ENCODE results near the gene SLC32A1. TPM values are rescaled to one million over a fixed set of nuclear protein-coding genes. Genes with fewer than 3 reads are reported as not detected.

Gene SLC32A1
- total and polyA plus RNA-seq, 2 experiments from 2014 or later: not detected

GRCh38 chr20:38759106-38759505 lies 34.8 kb downstream of the SLC32A1 start:
- H3K36me3 ChIP-seq (ENCODE audit: low read depth): peaks cover 18% of the 10 kb centered on the region; the same call in 1 of the 2 replicates
- in situ Hi-C loops (cut with MboI): no loop called here
- no peak for DNase-seq

GRCh38 chr20:38760978-38761377 lies 36.7 kb downstream of the SLC32A1 start:
- no peaks in the 10 kb centered on the region for H4K20me1 ChIP-seq (ENCODE audit: insufficient read depth)
- no peak for DNase-seq
- in situ Hi-C loops (cut with MboI): no loop called here
- H3K79me2 ChIP-seq (ENCODE audit: insufficient read depth): no peaks in the 10 kb centered on the region
- WGBS, 2 experiments (ENCODE audit: low coverage in 1 of 2, low lambda C conversion rate in 2 of 2, missing lambda C conversion rate in 2 of 2): 87 to 91% methylated on average over 4 of the region's 4 CpGs
- H3K36me3 ChIP-seq (ENCODE audit: low read depth): peaks cover 15% of the 10 kb centered on the region; the same call in 1 of the 2 replicates
- peaks cover 12% of the 10 kb centered on the region for H3K4me1 ChIP-seq (ENCODE audit: insufficient read depth)
- TF ChIP-seq EZH2 (IDR thresholded peaks at IDR 0.05; ENCODE audit: insufficient read depth, poor library complexity, severe bottlenecking) (no peak), EZH2phosphoT487 (IDR thresholded peaks at IDR 0.05; ENCODE audit: insufficient read depth, low read depth) (no peak)
- no peak overlapping the region for H3K4me2 ChIP-seq (ENCODE audit: unreplicated experiment)
- no peaks in the 10 kb centered on the region for H3K9me2 ChIP-seq (ENCODE audit: insufficient read depth)
- no peak overlapping the region for H2AFZ ChIP-seq
- no peaks in the 10 kb centered on the region for H3K27me3 ChIP-seq (replicated peaks; ENCODE audit: insufficient read depth)
- no peak overlapping the region for H3K9ac ChIP-seq
- no peak overlapping the region for H3K4me3 ChIP-seq
- H3F3A ChIP-seq (ENCODE audit: insufficient read depth): peaks cover 7% of the 10 kb centered on the region; the same call in 1 of the 2 replicates
- no peaks in the 10 kb centered on the region for H3K9me3 ChIP-seq (ENCODE audit: low read depth)
- H3K27ac ChIP-seq: no peak overlapping the region

More at GRCh38 chr20:38759106-38759505, 34.8 kb downstream of the SLC32A1 start:
- Histone ChIP-seq H3K9ac (no peak overlapping the region), H3K27ac (no peak overlapping the region), H3K4me1 (ENCODE audit: insufficient read depth) (no peaks in the 10 kb centered on the region), H3K9me2 (ENCODE audit: insufficient read depth) (no peaks in the 10 kb centered on the region), H4K20me1 (ENCODE audit: insufficient read depth) (no peaks in the 10 kb centered on the region), H3K79me2 (ENCODE audit: insufficient read depth) (no peaks in the 10 kb centered on the region), H3K4me2 (ENCODE audit: unreplicated experiment) (no peak overlapping the region), H3K9me3 (ENCODE audit: low read depth) (no peaks in the 10 kb centered on the region), H3K27me3 (replicated peaks; ENCODE audit: insufficient read depth) (no peaks in the 10 kb centered on the region), H3K4me3 (no peak overlapping the region), H2AFZ (no peak overlapping the region), H3F3A (ENCODE audit: insufficient read depth) (0 out of 2 replicates have a peak, but pooled peaks cover 1% of the 10 kb centered on the region)
- WGBS, 2 experiments (ENCODE audit: low coverage in 1 of 2, low lambda C conversion rate in 2 of 2, missing lambda C conversion rate in 2 of 2): 54 to 56% methylated on average over 7 of the region's 7 CpGs
- TF ChIP-seq EZH2 (IDR thresholded peaks at IDR 0.05; ENCODE audit: insufficient read depth, poor library complexity, severe bottlenecking) (no peak), EZH2phosphoT487 (IDR thresholded peaks at IDR 0.05; ENCODE audit: insufficient read depth, low read depth) (no peak)

GRCh38 chr20:38762174-38762573 lies 37.9 kb downstream of the SLC32A1 start:
- Histone ChIP-seq H3K4me1 (ENCODE audit: insufficient read depth) (peaks cover 12% of the 10 kb centered on the region), H3K79me2 (ENCODE audit: insufficient read depth) (no peaks in the 10 kb centered on the region), H4K20me1 (ENCODE audit: insufficient read depth) (no peaks in the 10 kb centered on the region), H3K4me2 (ENCODE audit: unreplicated experiment) (no peak overlapping the region), H3K4me3 (no peak overlapping the region), H3K9me3 (ENCODE audit: low read depth) (no peaks in the 10 kb centered on the region), H3F3A (ENCODE audit: insufficient read depth) (peaks cover 7% of the 10 kb centered on the region; the same call in 1 of the 2 replicates), H3K36me3 (ENCODE audit: low read depth) (peaks cover 12% of the 10 kb centered on the region; the same call in 1 of the 2 replicates), H3K27ac (no peak overlapping the region), H2AFZ (no peak overlapping the region), H3K9me2 (ENCODE audit: insufficient read depth) (no peaks in the 10 kb centered on the region), H3K9ac (no peak overlapping the region), H3K27me3 (replicated peaks; ENCODE audit: insufficient read depth) (no peaks in the 10 kb centered on the region)
- no peak for TF ChIP-seq EZH2 (IDR thresholded peaks at IDR 0.05; ENCODE audit: insufficient read depth, poor library complexity, severe bottlenecking)
- TF ChIP-seq EZH2phosphoT487 (IDR thresholded peaks at IDR 0.05; ENCODE audit: insufficient read depth, low read depth): no peak
- in situ Hi-C loops (cut with MboI): no loop called here
- DNase-seq: no peak

GRCh38 chr20:38763616-38764015 lies 39.3 kb downstream of the SLC32A1 start:
- no peak overlapping the region for H3K9ac ChIP-seq
- no peak overlapping the region for H3K4me3 ChIP-seq
- no peaks in the 10 kb centered on the region for H3K9me3 ChIP-seq (ENCODE audit: low read depth)
- no peak overlapping the region for H3K4me2 ChIP-seq (ENCODE audit: unreplicated experiment)
- no peaks in the 10 kb centered on the region for H3K27me3 ChIP-seq (replicated peaks; ENCODE audit: insufficient read depth)
- in situ Hi-C loops (cut with MboI): no loop called here
- H3K27ac ChIP-seq: no peak overlapping the region
- peaks cover 12% of the 10 kb centered on the region for H3K4me1 ChIP-seq (ENCODE audit: insufficient read depth)
- H3F3A ChIP-seq (ENCODE audit: insufficient read depth): peaks cover 7% of the 10 kb centered on the region; the same call in 1 of the 2 replicates
- 94 to 96% methylated on average over 1 of the region's 1 CpG for WGBS, 2 experiments (ENCODE audit: low coverage in 1 of 2, low lambda C conversion rate in 2 of 2, missing lambda C conversion rate in 2 of 2)
- no peaks in the 10 kb centered on the region for H4K20me1 ChIP-seq (ENCODE audit: insufficient read depth)
- no peaks in the 10 kb centered on the region for H3K79me2 ChIP-seq (ENCODE audit: insufficient read depth)
- DNase-seq: no peak
- TF ChIP-seq EZH2phosphoT487 (IDR thresholded peaks at IDR 0.05; ENCODE audit: insufficient read depth, low read depth): no peak
- TF ChIP-seq EZH2 (IDR thresholded peaks at IDR 0.05; ENCODE audit: insufficient read depth, poor library complexity, severe bottlenecking): no peak
- H2AFZ ChIP-seq: no peak overlapping the region
- H3K36me3 ChIP-seq (ENCODE audit: low read depth): peaks cover 16% of the 10 kb centered on the region; the same call in 1 of the 2 replicates
- no peaks in the 10 kb centered on the region for H3K9me2 ChIP-seq (ENCODE audit: insufficient read depth)
